ENCODE measurements around the gene TTC12.
A peak's percentile ranks its signal among the peaks of the same experiment; 100 is the strongest.

Gene TTC12

DNA sequence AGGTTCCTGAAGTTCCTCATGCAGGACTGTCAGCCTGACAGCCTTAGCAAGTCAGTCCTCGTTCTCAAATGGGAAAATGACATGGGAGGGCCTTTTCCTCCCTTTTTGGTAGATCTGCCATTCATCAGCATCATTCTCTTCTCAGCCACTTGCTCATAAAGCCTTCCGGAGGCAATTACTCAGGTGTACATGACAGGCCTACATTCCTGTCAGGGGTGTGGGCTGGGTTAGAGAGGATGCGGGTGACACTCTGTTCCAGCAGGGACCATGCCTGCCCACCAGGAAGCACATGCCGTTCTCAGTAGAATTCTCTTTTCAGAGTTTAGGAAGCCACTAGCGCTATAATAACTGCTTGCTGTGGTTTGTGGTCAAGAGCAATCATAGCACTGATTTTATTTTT lies 49.0 kb downstream of the TTC12 start:
- DNase-seq (ENCODE audit: low read depth, low spot score) = no peak
- in situ Hi-C loops (cut with HindIII; ENCODE audit: low sequenced_read_pairs) = no loop called here
- no peak for TF ChIP-seq CTCF (IDR thresholded peaks at IDR 0.05; ENCODE audit: low read depth, low read length)
- H3K4me3 ChIP-seq (ENCODE audit: low read depth, low read length) = no peak overlapping the region

DNA sequence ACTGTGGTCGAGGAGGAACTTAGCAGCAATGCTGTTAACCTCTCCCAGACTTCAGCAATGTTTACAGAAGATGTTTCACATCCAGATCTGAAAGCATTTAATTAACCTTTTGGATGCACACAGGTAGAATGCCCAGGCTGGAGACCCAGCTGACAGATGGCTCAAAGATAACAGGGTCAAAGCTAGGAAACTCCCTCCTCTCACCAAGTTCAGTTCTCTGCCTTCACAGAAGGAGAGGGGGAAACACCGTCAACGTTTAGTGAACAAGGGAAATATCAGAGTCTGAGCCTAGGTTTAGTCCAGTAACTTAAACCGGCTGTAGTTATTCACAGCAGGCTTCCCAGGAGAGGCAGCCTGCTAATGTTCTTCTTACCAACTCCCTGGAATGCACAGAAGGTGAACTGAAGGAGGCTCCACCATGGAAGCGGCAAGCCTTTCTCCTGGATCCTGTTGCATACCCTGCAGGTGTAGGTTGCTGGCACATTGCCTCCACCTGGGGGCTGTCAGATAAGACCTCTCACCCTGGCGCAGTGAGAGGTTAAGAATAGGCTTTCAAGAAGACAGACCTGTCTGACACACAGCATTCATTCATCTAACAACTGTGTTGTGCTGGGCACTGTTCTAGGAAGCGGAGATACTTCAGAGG lies 49.7 kb downstream of the TTC12 start:
- H3K4me3 ChIP-seq (ENCODE audit: low read depth, low read length) = no peak overlapping the region

GRCh38 chr11:113365895-113366294 lies 51.5 kb downstream of the TTC12 start:
- DNase-seq (ENCODE audit: low read depth, low spot score) = no peak
- in situ Hi-C loops (cut with HindIII; ENCODE audit: low sequenced_read_pairs) = no loop called here
- TF ChIP-seq CTCF (IDR thresholded peaks at IDR 0.05; ENCODE audit: low read depth, low read length) = no peak
- H3K4me3 ChIP-seq (ENCODE audit: low read depth, low read length) = no peak overlapping the region

More for the DNA sequence above, 49.7 kb downstream of the TTC12 start:
- in situ Hi-C loops (cut with HindIII; ENCODE audit: low sequenced_read_pairs) = no loop called here
- no peak for DNase-seq (ENCODE audit: low read depth, low spot score)
- TF ChIP-seq CTCF (IDR thresholded peaks at IDR 0.05; ENCODE audit: low read depth, low read length) = no peak

DNA sequence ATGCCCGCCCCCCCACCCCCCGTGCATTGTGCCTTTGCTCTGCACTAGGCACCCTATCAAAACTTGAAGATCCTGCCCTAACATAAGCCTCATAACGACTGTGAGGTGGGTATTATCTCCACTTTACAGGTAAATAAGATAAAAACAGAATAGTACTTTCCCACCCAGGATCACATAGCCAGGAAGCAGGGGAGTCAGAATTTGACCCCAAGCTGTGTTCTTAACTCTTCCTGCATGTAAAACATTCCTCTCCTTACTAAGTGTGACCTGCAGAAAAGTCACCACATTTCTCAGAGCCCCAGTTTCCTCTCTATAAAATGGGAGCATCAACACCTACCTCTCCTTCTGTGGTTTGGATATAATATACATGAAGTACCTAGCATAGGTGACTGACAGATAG lies 55.0 kb downstream of the TTC12 start:
- H3K4me3 ChIP-seq (ENCODE audit: low read depth, low read length) = no peak overlapping the region
- in situ Hi-C loops (cut with HindIII; ENCODE audit: low sequenced_read_pairs) = no loop called here
- no peak for TF ChIP-seq CTCF (IDR thresholded peaks at IDR 0.05; ENCODE audit: low read depth, low read length)
- DNase-seq (ENCODE audit: low read depth, low spot score) = no peak

- H3K4me3 ChIP-seq (ENCODE audit: low read depth, low read length) = no peak overlapping the region
- in situ Hi-C loops (cut with HindIII; ENCODE audit: low sequenced_read_pairs) = no loop called here
- no peak for TF ChIP-seq CTCF (IDR thresholded peaks at IDR 0.05; ENCODE audit: low read depth, low read length)
- no peak for DNase-seq (ENCODE audit: low read depth, low spot score)
Measured at GRCh38 chr11:113370634-113371033, 56.3 kb downstream of the TTC12 start.

- no peak for DNase-seq (ENCODE audit: low read depth, low spot score)
- in situ Hi-C loops (cut with HindIII; ENCODE audit: low sequenced_read_pairs) = no loop called here
- TF ChIP-seq CTCF (IDR thresholded peaks at IDR 0.05; ENCODE audit: low read depth, low read length) = peak; percentile 27
- no peak overlapping the region for H3K4me3 ChIP-seq (ENCODE audit: low read depth, low read length)
Measured at GRCh38 chr11:113372309-113372708, 57.9 kb downstream of the TTC12 start.
